Measurements from ENCODE around the gene NACC2.
"Not testable (repeated sequence)": the region's sequence is repeated elsewhere in the genome, so short reads cannot be mapped to it uniquely, and the experiment has no call there.

NACC2 gene

DNA sequence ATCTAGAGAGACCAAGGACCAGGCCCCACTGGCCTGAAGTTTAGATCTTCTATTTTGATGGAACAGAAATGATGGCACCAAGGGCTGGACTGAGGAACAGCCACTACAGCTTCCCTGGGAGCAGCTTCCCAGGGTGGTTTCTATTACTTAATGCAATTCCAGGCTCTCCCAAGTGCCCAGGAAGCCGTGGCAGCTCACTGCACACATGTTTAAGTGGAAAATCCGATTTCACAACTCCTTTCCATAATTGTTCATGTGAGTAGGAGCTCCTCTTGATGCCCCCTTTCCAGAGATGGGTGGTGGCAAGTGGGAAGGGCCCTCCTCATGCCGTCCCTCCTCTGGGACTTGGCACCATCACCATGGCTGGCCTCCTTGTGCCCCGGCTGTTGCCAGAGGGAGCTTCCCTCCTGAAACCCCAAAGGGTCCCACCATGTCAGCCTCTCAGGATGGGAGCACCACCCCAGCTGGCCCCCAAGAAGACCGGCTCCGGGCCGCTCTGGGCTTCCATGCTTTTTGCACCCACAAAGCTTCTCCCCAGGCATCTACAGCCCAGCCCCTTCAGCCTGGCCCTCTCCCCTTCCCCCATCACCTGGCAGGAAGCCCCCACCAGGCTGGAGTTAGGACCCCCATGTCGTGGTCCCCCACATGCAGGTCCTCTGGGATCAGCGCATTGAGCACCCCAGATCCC, 124.8 kb downstream of the NACC2 start:
- in situ Hi-C loops (cut with MboI; ENCODE audit: low sequenced_read_pairs), result no loop called here

DNA sequence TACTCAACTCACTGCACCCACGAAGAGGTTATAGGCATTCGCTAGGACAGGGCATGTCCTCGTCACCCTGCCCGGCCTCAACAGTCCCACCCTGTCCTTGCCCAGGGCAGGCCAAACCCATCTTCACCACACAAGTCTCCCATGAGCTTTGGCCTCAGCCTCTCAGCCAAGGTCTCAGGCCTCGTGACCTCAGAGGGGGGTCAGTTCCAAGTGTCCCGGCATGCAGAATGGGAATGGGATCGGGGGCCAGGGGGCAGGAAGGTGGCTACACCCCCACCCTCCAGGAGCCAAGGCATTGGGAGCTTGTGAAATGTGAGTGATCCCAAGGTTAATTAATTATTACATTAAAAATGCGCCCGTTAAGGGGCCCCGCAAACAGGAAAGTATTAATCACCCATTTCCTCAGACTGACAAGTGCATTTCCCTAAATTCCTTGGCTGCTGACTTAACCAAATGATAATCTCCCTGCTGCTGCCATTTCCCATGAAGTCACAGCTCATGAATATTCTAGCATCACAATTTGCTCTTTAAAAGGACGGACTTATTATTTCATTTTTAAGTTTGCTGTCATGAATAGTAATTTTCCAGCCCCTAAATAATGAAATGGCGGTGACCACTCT, 125.9 kb downstream of the NACC2 start:
- in situ Hi-C loops (cut with MboI; ENCODE audit: low sequenced_read_pairs), result no loop called here

- in situ Hi-C loops (cut with MboI; ENCODE audit: low sequenced_read_pairs), result no loop called here
These were observed 126.5 kb downstream of the NACC2 start for GRCh38 chr9:135968601-135969000.

- in situ Hi-C loops (cut with MboI; ENCODE audit: low sequenced_read_pairs), result no loop called here
These were observed 127.0 kb downstream of the NACC2 start for GRCh38 chr9:135968083-135968476.

- in situ Hi-C loops (cut with MboI; ENCODE audit: low sequenced_read_pairs), result not testable (repeated sequence)
These were observed 128.2 kb downstream of the NACC2 start for GRCh38 chr9:135966916-135967260.

GRCh38 chr9:135965124-135965756, 129.8 kb downstream of the NACC2 start:
- in situ Hi-C loops (cut with MboI; ENCODE audit: low sequenced_read_pairs), result no loop called here

- in situ Hi-C loops (cut with MboI; ENCODE audit: low sequenced_read_pairs), result no loop called here
These were observed 131.2 kb downstream of the NACC2 start for GRCh38 chr9:135963938-135964337.

- in situ Hi-C loops (cut with MboI; ENCODE audit: low sequenced_read_pairs), result no loop called here
These were observed 131.8 kb downstream of the NACC2 start for GRCh38 chr9:135963338-135963737.

GRCh38 chr9:135962696-135963307, 132.3 kb downstream of the NACC2 start:
- in situ Hi-C loops (cut with MboI; ENCODE audit: low sequenced_read_pairs), result no loop called here

DNA sequence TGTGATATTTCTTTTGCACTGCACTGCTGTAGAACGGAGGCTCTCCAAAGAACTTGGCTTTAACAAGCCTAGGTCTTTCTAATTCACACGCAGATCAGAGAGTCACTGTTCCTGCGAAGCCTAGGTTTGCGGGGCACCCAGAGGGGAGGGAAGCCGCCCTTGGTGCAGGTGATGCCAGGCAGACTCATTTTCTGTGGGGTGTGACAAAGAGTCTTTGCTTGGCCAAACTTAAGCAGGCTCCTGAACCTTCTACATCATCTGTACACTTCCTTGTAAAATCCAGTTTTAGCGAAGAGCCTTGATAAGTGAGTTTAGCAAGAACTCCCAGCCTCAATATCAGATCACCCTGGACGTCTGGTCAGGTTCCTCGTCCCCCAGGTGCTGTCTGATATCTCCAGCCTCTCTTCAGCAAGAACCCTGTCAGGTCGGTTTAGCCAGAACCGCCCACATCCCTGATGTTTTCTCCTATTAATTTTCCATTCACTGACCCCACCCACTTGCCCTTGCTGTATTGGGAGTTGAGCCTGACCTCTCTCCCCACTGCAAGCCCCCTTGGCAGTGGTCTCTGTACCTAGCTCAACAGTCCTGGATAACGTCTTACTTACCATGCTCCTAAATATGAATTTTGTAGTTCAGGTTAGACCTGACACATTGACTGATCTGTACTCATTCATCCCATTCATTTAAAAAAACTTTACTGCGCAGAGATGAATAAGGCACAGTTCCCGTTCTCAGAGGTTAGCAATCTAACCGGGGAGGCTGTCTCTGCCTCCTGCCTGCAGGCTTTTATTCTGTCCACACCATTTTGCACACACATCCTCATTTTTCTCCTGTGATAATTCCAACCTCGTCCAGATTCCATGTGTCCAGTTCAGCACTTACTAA, 133.0 kb downstream of the NACC2 start:
- in situ Hi-C loops (cut with MboI; ENCODE audit: low sequenced_read_pairs), result no loop called here

DNA sequence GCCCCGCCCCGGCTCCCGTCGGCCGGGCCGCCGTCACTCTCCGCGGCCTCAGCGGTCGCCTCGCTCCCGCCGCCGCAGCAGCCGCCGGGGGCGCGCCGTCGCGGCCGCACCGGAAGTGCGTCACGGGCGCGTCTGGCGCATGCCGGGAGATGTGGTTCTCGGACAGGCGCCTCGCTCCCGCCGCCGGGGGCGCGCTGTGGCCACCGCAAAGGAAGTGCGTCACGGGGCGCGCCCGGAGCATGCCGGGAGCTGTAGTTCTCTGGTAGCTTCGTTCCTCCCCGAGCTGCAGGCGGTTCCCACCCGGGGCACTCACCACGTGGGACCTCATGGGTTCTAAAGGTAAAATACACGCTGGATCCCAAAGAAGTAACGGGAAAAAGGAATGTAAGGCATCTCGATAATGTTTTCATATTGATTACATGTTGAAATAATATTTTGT, 133.8 kb downstream of the NACC2 start, which contains the start of gene UBAC1:
Gene UBAC1 (minus strand): TSS at position 97 of the 439 bp plus-strand sequence. CDS start 211 bp downstream, outside the sequence.
- in situ Hi-C loops (cut with MboI; ENCODE audit: low sequenced_read_pairs), result no loop called here

DNA sequence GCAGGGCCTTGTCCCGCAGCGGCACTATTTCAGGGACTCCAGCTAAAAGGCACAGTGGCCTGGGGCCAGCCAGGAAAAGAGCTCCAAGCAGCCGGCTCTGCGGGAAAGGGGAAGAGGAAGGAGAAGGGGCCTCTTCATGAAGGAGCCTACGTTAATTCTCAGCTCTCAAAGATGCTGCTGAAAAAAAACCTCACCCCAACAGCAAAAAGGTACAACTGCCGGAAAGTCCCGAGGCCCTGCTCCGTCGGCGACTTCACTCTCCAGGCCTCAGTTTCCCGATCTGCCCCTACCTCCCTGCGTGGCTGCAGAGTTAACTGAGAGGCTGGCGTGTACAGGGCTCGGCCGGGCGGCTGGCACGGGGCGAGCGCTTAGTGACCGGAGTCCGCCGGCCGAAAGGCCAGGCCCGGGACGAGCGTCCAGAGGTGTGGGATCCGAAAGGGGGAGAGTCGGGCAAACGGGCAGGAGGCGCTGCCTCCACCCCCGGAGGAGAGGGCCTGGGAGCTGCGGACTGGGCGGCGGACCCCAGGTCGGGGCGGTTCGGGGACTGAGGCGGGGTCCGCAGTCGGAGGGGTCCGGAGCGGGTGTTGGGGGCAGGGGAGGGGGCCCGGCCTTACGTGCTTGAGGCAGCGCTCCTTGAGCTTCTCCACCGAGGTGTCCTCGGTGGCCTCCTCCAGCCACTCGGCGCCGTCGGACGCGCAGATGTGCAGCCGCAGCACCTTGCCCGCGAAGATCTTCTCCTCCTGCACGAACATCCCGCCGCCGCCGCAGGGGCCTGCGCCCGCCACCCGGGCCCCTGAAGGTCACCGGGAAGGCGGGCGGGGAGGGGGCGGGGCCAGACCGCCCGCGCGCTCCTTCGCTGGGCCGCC, 134.4 kb downstream of the NACC2 start:
- in situ Hi-C loops (cut with MboI; ENCODE audit: low sequenced_read_pairs), result no loop called here

- in situ Hi-C loops (cut with MboI; ENCODE audit: low sequenced_read_pairs), result no loop called here
These were observed 135.3 kb downstream of the NACC2 start for GRCh38 chr9:135959814-135960213.

DNA sequence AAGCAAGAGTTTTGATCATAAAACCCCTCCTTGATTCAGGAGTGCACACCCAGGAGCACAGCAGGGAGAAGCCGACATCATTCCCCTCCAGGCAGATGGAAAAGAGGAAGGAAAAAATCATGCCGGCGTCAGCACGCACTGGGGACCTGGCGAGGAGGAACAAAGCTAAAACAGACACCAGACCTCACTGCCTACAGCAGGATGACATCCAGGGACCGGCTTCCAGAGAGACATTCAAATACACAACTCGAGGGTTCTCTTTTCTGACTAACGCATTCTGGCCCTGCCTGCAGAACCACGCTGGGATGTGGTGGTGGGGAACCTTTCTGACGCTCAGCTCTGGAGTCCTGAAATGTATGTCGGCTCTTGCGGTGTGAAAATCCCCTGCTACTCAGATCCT, 136.6 kb downstream of the NACC2 start:
- in situ Hi-C loops (cut with MboI; ENCODE audit: low sequenced_read_pairs), result no loop called here

- in situ Hi-C loops (cut with MboI; ENCODE audit: low sequenced_read_pairs), result no loop called here
These were observed 137.7 kb downstream of the NACC2 start for GRCh38 chr9:135957431-135957830.

GRCh38 chr9:135956802-135957174, 138.3 kb downstream of the NACC2 start:
- in situ Hi-C loops (cut with MboI; ENCODE audit: low sequenced_read_pairs), result no loop called here
